ENCODE results near the gene EPHA8. TPM values are rescaled to one million over a fixed set of nuclear protein-coding genes. Genes with fewer than 3 reads are reported as not detected.

EPHA8 gene
- total RNA-seq, 2 experiments from 2014 or later: not detected

- ChIA-PET CTCF (no interaction called here), POLR2A (no interaction called here)
- no peak for ATAC-seq (ENCODE audit: poor library complexity)
- Mint-ChIP-seq H3K4me1 (ENCODE audit: low read depth) (no peaks in the 10 kb centered on the region), H3K9me3 (no peaks in the 10 kb centered on the region), H3K36me3 (ENCODE audit: low read depth) (no peaks in the 10 kb centered on the region), H3K4me3 (no peak overlapping the region), H3K27me3 (peaks cover 40% of the 10 kb centered on the region), H3K27ac (no peak overlapping the region)
- Histone ChIP-seq H3K4me1 (ENCODE audit: insufficient read depth, low read length) (no peaks in the 10 kb centered on the region), H3K27me3 (ENCODE audit: control insufficient read depth in 1 of 2, insufficient read depth in 2 of 2, low read length in 2 of 2) (peaks cover 0 to 10% of the 10 kb centered on the region in 2 experiments), H3K36me3 (ENCODE audit: insufficient read depth, low read length) (no peaks in the 10 kb centered on the region), H3K9me3 (ENCODE audit: control insufficient read depth in 1 of 2, insufficient read depth in 1 of 2, low read length in 2 of 2) (peaks cover 0 to 6% of the 10 kb centered on the region in 2 experiments), H3K27ac (ENCODE audit: low read depth in 1 of 2, low read length in 2 of 2) (no peak overlapping the region), H3K4me3 (ENCODE audit: low read length) (no peak overlapping the region)
- intact Hi-C loops (cut with DNase I, micrococcal nuclease): no loop called here
- DNase-seq: no peak
- TF ChIP-seq, protein P1, sequence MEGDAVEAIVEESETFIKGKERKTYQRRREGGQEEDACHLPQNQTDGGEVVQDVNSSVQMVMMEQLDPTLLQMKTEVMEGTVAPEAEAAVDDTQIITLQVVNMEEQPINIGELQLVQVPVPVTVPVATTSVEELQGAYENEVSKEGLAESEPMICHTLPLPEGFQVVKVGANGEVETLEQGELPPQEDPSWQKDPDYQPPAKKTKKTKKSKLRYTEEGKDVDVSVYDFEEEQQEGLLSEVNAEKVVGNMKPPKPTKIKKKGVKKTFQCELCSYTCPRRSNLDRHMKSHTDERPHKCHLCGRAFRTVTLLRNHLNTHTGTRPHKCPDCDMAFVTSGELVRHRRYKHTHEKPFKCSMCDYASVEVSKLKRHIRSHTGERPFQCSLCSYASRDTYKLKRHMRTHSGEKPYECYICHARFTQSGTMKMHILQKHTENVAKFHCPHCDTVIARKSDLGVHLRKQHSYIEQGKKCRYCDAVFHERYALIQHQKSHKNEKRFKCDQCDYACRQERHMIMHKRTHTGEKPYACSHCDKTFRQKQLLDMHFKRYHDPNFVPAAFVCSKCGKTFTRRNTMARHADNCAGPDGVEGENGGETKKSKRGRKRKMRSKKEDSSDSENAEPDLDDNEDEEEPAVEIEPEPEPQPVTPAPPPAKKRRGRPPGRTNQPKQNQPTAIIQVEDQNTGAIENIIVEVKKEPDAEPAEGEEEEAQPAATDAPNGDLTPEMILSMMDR (IDR thresholded peaks at IDR 0.05): no peak
Observed at GRCh38 chr1:22592051-22592450, 28.8 kb downstream of the EPHA8 start.

GRCh38 chr1:22592919-22593790 is 29.9 kb downstream of the EPHA8 start:
- Histone ChIP-seq H3K36me3 (ENCODE audit: insufficient read depth, low read length) (no peaks in the 10 kb centered on the region), H3K4me3 (ENCODE audit: low read length) (no peak overlapping the region), H3K4me1 (ENCODE audit: insufficient read depth, low read length) (no peaks in the 10 kb centered on the region), H3K27me3 (ENCODE audit: control insufficient read depth in 1 of 2, insufficient read depth in 2 of 2, low read length in 2 of 2) (peaks cover 4 to 10% of the 10 kb centered on the region in 2 experiments), H3K27ac (ENCODE audit: low read depth in 1 of 2, low read length in 2 of 2) (no peak overlapping the region), H3K9me3 (ENCODE audit: control insufficient read depth in 1 of 2, insufficient read depth in 1 of 2, low read length in 2 of 2) (peaks cover 0 to 6% of the 10 kb centered on the region in 2 experiments)
- TF ChIP-seq, protein P1 (IDR thresholded peaks at IDR 0.05): no peak
- no peak overlapping the region for H3K27ac Mint-ChIP-seq
- no peak overlapping the region for H3K4me3 Mint-ChIP-seq
- no peak for DNase-seq
- intact Hi-C loops (cut with DNase I, micrococcal nuclease): no loop called here
- H3K36me3 Mint-ChIP-seq (ENCODE audit: low read depth): no peaks in the 10 kb centered on the region
- H3K4me1 Mint-ChIP-seq (ENCODE audit: low read depth): no peaks in the 10 kb centered on the region
- no peaks in the 10 kb centered on the region for H3K9me3 Mint-ChIP-seq
- CTCF ChIA-PET: no interaction called here
- POLR2A ChIA-PET: no interaction called here
- peaks cover 39% of the 10 kb centered on the region for H3K27me3 Mint-ChIP-seq
- ATAC-seq (ENCODE audit: poor library complexity): no peak

GRCh38 chr1:22594396-22594795 is 31.1 kb downstream of the EPHA8 start:
- no peaks in the 10 kb centered on the region for H3K36me3 ChIP-seq (ENCODE audit: insufficient read depth, low read length)
- no peaks in the 10 kb centered on the region for H3K36me3 Mint-ChIP-seq (ENCODE audit: low read depth)
- POLR2A ChIA-PET: no interaction called here
- no peak overlapping the region for H3K4me3 Mint-ChIP-seq
- no peaks in the 10 kb centered on the region for H3K9me3 Mint-ChIP-seq
- intact Hi-C loops (cut with DNase I, micrococcal nuclease): no loop called here
- no peak overlapping the region for H3K27ac Mint-ChIP-seq
- TF ChIP-seq, protein P1 (IDR thresholded peaks at IDR 0.05): no peak
- H3K27me3 ChIP-seq (ENCODE audit: control insufficient read depth in 1 of 2, insufficient read depth in 2 of 2, low read length in 2 of 2): peaks cover 4 to 10% of the 10 kb centered on the region in 2 experiments
- H3K27me3 Mint-ChIP-seq: peaks cover 39% of the 10 kb centered on the region
- no peaks in the 10 kb centered on the region for H3K4me1 ChIP-seq (ENCODE audit: insufficient read depth, low read length)
- no peak overlapping the region for H3K4me3 ChIP-seq (ENCODE audit: low read length)
- ATAC-seq (ENCODE audit: poor library complexity) (no peak), DNase-seq (no peak)
- peaks cover 0 to 6% of the 10 kb centered on the region in 2 experiments for H3K9me3 ChIP-seq (ENCODE audit: control insufficient read depth in 1 of 2, insufficient read depth in 1 of 2, low read length in 2 of 2)
- CTCF ChIA-PET: no interaction called here
- no peaks in the 10 kb centered on the region for H3K4me1 Mint-ChIP-seq (ENCODE audit: low read depth)
- H3K27ac ChIP-seq (ENCODE audit: low read depth in 1 of 2, low read length in 2 of 2): no peak overlapping the region

All from CD4-positive, alpha-beta T cell (primary cell).